Upper lobe of left lung (tissue), 6 donors: ENCODE results near the gene IRF4. TPM values are rescaled to one million over a fixed set of nuclear protein-coding genes. Genes with fewer than 3 reads are reported as not detected.

Experiments
- ATAC-seq, 2 donors: fragments of 200-7000 bp; cut with Tn5 transposase; one replicate each; pipeline ENCODE4 v1.9.1; 2022; ENCODE audit warnings: mild to moderate bottlenecking in 2 of 2, moderate library complexity in 2 of 2; ENCODE audit not compliant: low FRiP score in 2 of 2
- DNase-seq, 2 donors: peaks; one replicate each; pipeline ENCODE4 v3.0.0-alpha.2; 2019 to 2020
- H3K27ac ChIP-seq, 4 donors: fragments of 200-600 bp; sonication (generic); one replicate each; pipeline ENCODE4 v1.5.1; 2016 to 2019
- H3K27me3 ChIP-seq, 4 donors: fragments of 200-600 bp; sonication (generic); one replicate each; pipeline ENCODE4 v1.5.1; 2017 to 2019
- H3K36me3 ChIP-seq, 4 donors: fragments of 200-600 bp; sonication (generic); one replicate each; pipeline ENCODE4 v1.5.1; 2016 to 2019
- H3K4me1 ChIP-seq, 4 donors: fragments of 200-600 bp; sonication (generic); one replicate each; pipeline ENCODE4 v1.5.1; 2018 to 2019
- H3K4me3 ChIP-seq, 4 donors: fragments of 200-600 bp; sonication (generic); one replicate each; pipeline ENCODE4 v1.5.1; 2017 to 2019; ENCODE audit warnings: mild to moderate bottlenecking in 2 of 4, moderate library complexity in 1 of 4
- H3K9me3 ChIP-seq, 4 donors: fragments of 200-600 bp; sonication (generic); one replicate each; pipeline ENCODE4 v1.5.1; 2018 to 2019
- CTCF ChIP-seq, 6 experiments: fragments of 450-650 bp in 4 of 6; fragments of 200-600 bp in 2 of 6; sonication (generic) in 2 of 6; IDR thresholded peaks; one replicate each; pipeline ENCODE4 v1.5.1; 2016 to 2019; ENCODE audit warnings: antibody characterized with exemption in 6 of 6
- EP300 ChIP-seq, 4 donors: sonication (generic); formaldehyde crosslinking; IDR thresholded peaks; one replicate each; pipeline ENCODE4 v1.5.1; 2017; ENCODE audit warnings: antibody characterized with exemption in 4 of 4, control low read depth in 2 of 4
- POLR2A ChIP-seq, 4 donors: fragments of 450-650 bp; IDR thresholded peaks; one replicate each; pipeline ENCODE4 v1.5.1; 2016 to 2017; ENCODE audit warnings: antibody characterized with exemption in 4 of 4, mild to moderate bottlenecking in 2 of 4
- POLR2AphosphoS5 ChIP-seq, 2 donors: sonication (generic); formaldehyde crosslinking; IDR thresholded peaks; one replicate each; pipeline ENCODE4 v1.5.1; 2017; ENCODE audit warnings: antibody characterized with exemption in 2 of 2
- WGBS, 2 donors: methylation state at CpG; one replicate each; pipeline ENCODE4 v1.1.5; 2017 to 2018; 5-methylcytosine and 5-hydroxymethylcytosine counted together
- total RNA-seq, 6 donors: library from RNA; depleted of rRNA in 4 of 6; stranded (reverse); fragments of >200 nt in 4 of 6; gene quantifications; one replicate each; pipeline versions ENCODE4 v1.1.0 to v1.2.1, GENCODE V29; 2016 to 2021
- donor health status: DM: no; HTN: no; CAD: no; lungs with moderate emphysema.
- donor health status: DM: no; HTN: yes; CAD: no; lungs with severe emphysema.

IRF4 gene
- total RNA-seq, 6 donors from 2014 or later: 1.6 to 10.5 (median 5.9) TPM

- 82 to 84% methylated on average over 14 of the region's 14 CpGs for WGBS, 2 donors
Measured at GRCh38 chr6:362231-362923, 29.2 kb upstream of the IRF4 start.

GRCh38 chr6:362924-363249 is 28.7 kb upstream of the IRF4 start:
- TF ChIP-seq POLR2AphosphoS5 (IDR thresholded peaks at IDR 0.05) (no peak), CTCF (IDR thresholded peaks at IDR 0.05) (no peak), EP300 (IDR thresholded peaks at IDR 0.05) (no peak), POLR2A (IDR thresholded peaks at IDR 0.05) (no peak)
- Histone ChIP-seq H3K4me3 (no peak overlapping the region), H3K27ac (no peak overlapping the region), H3K36me3 (no peaks in the 10 kb centered on the region), H3K9me3 (peaks cover 0 to 10% (median 0%) of the 10 kb centered on the region in 4 donors), H3K4me1 (no peaks in the 10 kb centered on the region), H3K27me3 (no peaks in the 10 kb centered on the region)
- DNase-seq (no peak), ATAC-seq (no peak)
- 73 to 86% methylated on average over 5 of the region's 5 CpGs for WGBS, 2 donors

More at GRCh38 chr6:362231-362923, 29.2 kb upstream of the IRF4 start:
- TF ChIP-seq POLR2AphosphoS5 (IDR thresholded peaks at IDR 0.05): no peak
- no peak for TF ChIP-seq CTCF (IDR thresholded peaks at IDR 0.05)
- no peak for TF ChIP-seq POLR2A (IDR thresholded peaks at IDR 0.05)
- no peak for TF ChIP-seq EP300 (IDR thresholded peaks at IDR 0.05)
- Histone ChIP-seq H3K27me3 (no peaks in the 10 kb centered on the region), H3K4me3 (no peak overlapping the region), H3K36me3 (no peaks in the 10 kb centered on the region), H3K4me1 (no peaks in the 10 kb centered on the region), H3K27ac (no peak overlapping the region), H3K9me3 (peaks cover 0 to 10% (median 0%) of the 10 kb centered on the region in 4 donors)
- DNase-seq (no peak), ATAC-seq (no peak)

- Histone ChIP-seq H3K4me3 (no peak overlapping the region), H3K27ac (no peak overlapping the region), H3K9me3 (peaks cover 0 to 10% (median 0%) of the 10 kb centered on the region in 4 donors), H3K27me3 (no peaks in the 10 kb centered on the region), H3K36me3 (no peaks in the 10 kb centered on the region), H3K4me1 (no peaks in the 10 kb centered on the region)
- WGBS, 2 donors: 87 to 92% methylated on average over 12 of the region's 12 CpGs
- ATAC-seq (no peak), DNase-seq (no peak)
- TF ChIP-seq CTCF (IDR thresholded peaks at IDR 0.05) (no peak), POLR2A (IDR thresholded peaks at IDR 0.05) (no peak), POLR2AphosphoS5 (IDR thresholded peaks at IDR 0.05) (no peak), EP300 (IDR thresholded peaks at IDR 0.05) (no peak)
Measured at GRCh38 chr6:363291-363690, 28.3 kb upstream of the IRF4 start.

GRCh38 chr6:363909-364308 is 27.6 kb upstream of the IRF4 start:
- Histone ChIP-seq H3K4me3 (no peak overlapping the region), H3K4me1 (no peaks in the 10 kb centered on the region), H3K36me3 (no peaks in the 10 kb centered on the region), H3K27me3 (no peaks in the 10 kb centered on the region), H3K9me3 (peaks cover 0 to 10% (median 0%) of the 10 kb centered on the region in 4 donors), H3K27ac (no peak overlapping the region)
- ATAC-seq (no peak), DNase-seq (no peak)
- TF ChIP-seq POLR2AphosphoS5 (IDR thresholded peaks at IDR 0.05): no peak
- no peak for TF ChIP-seq EP300 (IDR thresholded peaks at IDR 0.05)
- no peak for TF ChIP-seq POLR2A (IDR thresholded peaks at IDR 0.05)
- TF ChIP-seq CTCF (IDR thresholded peaks at IDR 0.05): no peak
- 91 to 92% methylated on average over 13 of the region's 13 CpGs for WGBS, 2 donors
